ENCODE data around the gene CDK9. TPM values are rescaled to one million over a fixed set of nuclear protein-coding genes. Genes with fewer than 3 reads are reported as not detected.
A peak's percentile ranks its signal among the peaks of the same experiment; 100 is the strongest.

The CDK9 gene
- total and polyA plus RNA-seq, 4 experiments from 2014 or later: 35.4 to 138 (median 95.2) TPM

- Mint-ChIP-seq H3K27ac (peak overlapping the region in 4 of 7 donors; percentile 42 to 73 (median 61)), H3K4me3 (no peak overlapping the region), H3K27me3 (no peaks in the 10 kb centered on the region), H3K4me1 (peaks cover 5 to 36% (median 25%) of the 10 kb centered on the region in 4 donors), H3K9me3 (no peaks in the 10 kb centered on the region), H3K36me3 (peaks cover 38 to 50% of the 10 kb centered on the region in 2 donors)
- DNase-seq: no peak
- intact Hi-C loops (cut with micrococcal nuclease): no loop called here
- H3K4me1 ChIP-seq (ENCODE audit: insufficient read depth, low read length): peaks cover 23% of the 10 kb centered on the region
- H3K27me3 ChIP-seq (ENCODE audit: insufficient read depth, low read length): no peaks in the 10 kb centered on the region
- H3K27ac ChIP-seq (ENCODE audit: low read depth, low read length): no peak overlapping the region
- CTCF ChIA-PET (ENCODE audit: partially characterized antibody): interaction anchor here (1.2 to 3.7 kb wide), 3 partner anchors 56 to 80 kb away, joined by 4 to 45 read pairs (median 4); partner anchors contain the start of gene TOR2A
- POLR2A ChIA-PET (ENCODE audit: partially characterized antibody): interaction anchor here (0.7 to 6.9 kb wide), 2 partner anchors 13 to 1029 kb away, joined by 5 to 54 read pairs; partner anchors contain the start of gene FPGS
- H3K36me3 ChIP-seq (ENCODE audit: insufficient read depth, low read length): peaks cover 56% of the 10 kb centered on the region
- H3K4me3 ChIP-seq (ENCODE audit: low read length in 2 of 2): no peak overlapping the region
- no peaks in the 10 kb centered on the region for H3K9me3 ChIP-seq (ENCODE audit: control insufficient read depth in 1 of 2, low read length in 2 of 2)
Measured at GRCh38 chr9:127790094-127790855, 4.4 kb downstream of the CDK9 start.

- Histone ChIP-seq H3K27ac (ENCODE audit: low read depth, low read length) (no peak overlapping the region), H3K9me3 (ENCODE audit: control insufficient read depth in 1 of 2, low read length in 2 of 2) (no peaks in the 10 kb centered on the region), H3K4me1 (ENCODE audit: insufficient read depth, low read length) (peaks cover 29% of the 10 kb centered on the region), H3K36me3 (ENCODE audit: insufficient read depth, low read length) (peaks cover 56% of the 10 kb centered on the region), H3K4me3 (ENCODE audit: low read length in 2 of 2) (no peak overlapping the region), H3K27me3 (ENCODE audit: insufficient read depth, low read length) (no peaks in the 10 kb centered on the region)
- no peak for DNase-seq
- Mint-ChIP-seq H3K36me3 (peaks cover 38 to 50% of the 10 kb centered on the region in 2 donors), H3K27ac (peak overlapping the region in 1 of 7 donors; percentile 36), H3K4me1 (peaks cover 7 to 40% (median 27%) of the 10 kb centered on the region in 4 donors), H3K27me3 (no peaks in the 10 kb centered on the region), H3K9me3 (no peaks in the 10 kb centered on the region), H3K4me3 (no peak overlapping the region)
- intact Hi-C loops (cut with micrococcal nuclease): no loop called here
- ChIA-PET CTCF (ENCODE audit: partially characterized antibody) (interaction anchor here (1.5 kb wide), 1 partner anchor 79 kb away, joined by 4 read pairs; no protein-coding TSS in a partner anchor), POLR2A (ENCODE audit: partially characterized antibody) (interaction anchor here (0.7 to 6.9 kb wide), 2 partner anchors 12 to 1028 kb away, joined by 5 to 54 read pairs; partner anchors contain the start of gene FPGS)
Measured at GRCh38 chr9:127791085-127791484, 5.3 kb downstream of the CDK9 start.

DNA sequence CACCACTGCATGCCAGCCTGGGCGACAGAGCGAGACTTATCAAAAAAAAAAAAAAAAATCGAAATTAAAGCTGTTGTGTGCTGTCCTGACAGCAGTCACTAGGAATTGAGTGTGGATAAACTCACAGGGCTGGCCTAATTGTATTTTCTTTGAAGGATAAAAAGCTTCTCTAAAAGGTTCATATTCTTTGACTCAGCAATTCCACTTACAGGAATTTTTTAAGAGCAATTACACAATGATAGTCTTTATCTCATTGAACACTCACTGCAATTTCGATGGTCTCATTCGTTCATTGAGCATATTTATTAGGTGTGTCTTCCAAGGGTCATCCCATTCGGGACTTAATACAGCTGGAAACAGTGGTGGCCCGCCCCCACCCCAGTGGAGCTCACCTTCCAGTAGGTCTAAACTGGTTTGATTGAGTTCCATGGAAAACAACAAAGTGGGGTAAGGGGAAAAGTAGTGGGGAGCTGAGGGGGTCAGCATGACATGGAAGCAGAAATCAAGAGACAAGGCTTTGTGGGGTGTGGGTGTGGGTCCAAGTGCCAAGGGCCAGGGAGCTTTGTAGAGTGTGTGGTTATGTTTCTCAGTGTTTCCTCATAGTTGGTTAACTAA is 6.7 kb downstream of the CDK9 start:
- no peaks in the 10 kb centered on the region for H3K27me3 ChIP-seq (ENCODE audit: insufficient read depth, low read length)
- Mint-ChIP-seq H3K36me3 (peaks cover 29 to 40% of the 10 kb centered on the region in 2 donors), H3K9me3 (no peaks in the 10 kb centered on the region), H3K27me3 (no peaks in the 10 kb centered on the region), H3K4me3 (no peak overlapping the region), H3K4me1 (peaks cover 13 to 44% (median 31%) of the 10 kb centered on the region in 4 donors), H3K27ac (peak overlapping the region in 2 of 7 donors; percentile 50 to 63)
- no peaks in the 10 kb centered on the region for H3K9me3 ChIP-seq (ENCODE audit: control insufficient read depth in 1 of 2, low read length in 2 of 2)
- H3K36me3 ChIP-seq (ENCODE audit: insufficient read depth, low read length): peaks cover 50% of the 10 kb centered on the region
- H3K4me1 ChIP-seq (ENCODE audit: insufficient read depth, low read length): peaks cover 33% of the 10 kb centered on the region
- intact Hi-C loops (cut with micrococcal nuclease): no loop called here
- POLR2A ChIA-PET (ENCODE audit: partially characterized antibody): interaction anchor here (0.6 to 6.9 kb wide), 12 partner anchors 11 to 136 kb away, joined by 3 to 54 read pairs (median 4); partner anchors contain the start of genes FPGS and TOR2A
- CTCF ChIA-PET (ENCODE audit: partially characterized antibody): interaction anchor here (0.7 to 2.1 kb wide), 6 partner anchors 34 to 200 kb away, joined by 3 to 13 read pairs (median 4); partner anchors contain the start of gene TOR2A
- H3K4me3 ChIP-seq (ENCODE audit: low read length in 2 of 2): no peak overlapping the region
- DNase-seq: no peak
- H3K27ac ChIP-seq (ENCODE audit: low read depth, low read length): no peak overlapping the region

DNA sequence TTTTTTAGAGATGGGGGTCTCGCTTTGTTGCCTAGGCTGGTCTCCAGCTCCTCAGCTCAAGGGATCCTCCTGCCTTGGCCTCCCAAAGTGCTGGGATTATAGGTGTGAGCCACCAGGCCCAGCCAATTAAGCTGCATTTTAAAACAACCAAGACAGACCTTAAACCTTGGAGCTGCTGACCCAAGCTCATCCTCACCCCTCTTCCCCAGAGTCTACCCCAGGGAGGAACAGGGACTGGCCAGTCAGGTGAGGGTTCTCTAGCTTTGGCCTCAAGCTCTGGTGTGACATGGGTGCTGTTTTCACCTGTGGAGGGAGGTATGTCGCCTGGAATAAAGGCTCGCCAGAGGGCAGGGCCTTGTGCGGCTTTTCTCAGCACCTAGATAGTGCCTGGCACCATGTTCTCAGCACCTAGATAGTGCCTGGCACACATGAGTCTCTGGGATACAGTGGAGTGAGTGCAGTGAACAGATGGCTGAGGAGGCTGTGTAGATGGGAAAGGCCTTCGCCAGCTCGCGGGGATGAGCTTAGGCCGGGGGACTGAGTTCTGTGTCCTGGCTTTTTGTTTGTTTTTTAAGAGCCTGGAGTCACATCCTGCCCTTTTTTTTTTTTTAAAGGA is 7.4 kb downstream of the CDK9 start:
- no peaks in the 10 kb centered on the region for H3K9me3 Mint-ChIP-seq
- ChIA-PET CTCF (ENCODE audit: partially characterized antibody) (interaction anchor here (1.1 to 2.1 kb wide), 4 partner anchors 77 to 201 kb away, joined by 3 to 13 read pairs (median 4); no protein-coding TSS in a partner anchor), POLR2A (ENCODE audit: partially characterized antibody) (interaction anchor here (0.6 to 6.9 kb wide), 9 partner anchors 10 to 135 kb away, joined by 3 to 54 read pairs (median 4); partner anchors contain the start of gene FPGS)
- H3K4me1 Mint-ChIP-seq: peaks cover 13 to 45% (median 32%) of the 10 kb centered on the region in 4 donors
- no peak for DNase-seq
- peak overlapping the region in 5 of 7 donors; percentile 41 to 72 (median 59) for H3K27ac Mint-ChIP-seq
- H3K36me3 Mint-ChIP-seq: peaks cover 25 to 34% of the 10 kb centered on the region in 2 donors
- intact Hi-C loops (cut with micrococcal nuclease): no loop called here
- H3K27me3 Mint-ChIP-seq: no peaks in the 10 kb centered on the region
- H3K27ac ChIP-seq (ENCODE audit: low read depth, low read length): no peak overlapping the region
- no peak overlapping the region for H3K4me3 Mint-ChIP-seq
- H3K36me3 ChIP-seq (ENCODE audit: insufficient read depth, low read length): peaks cover 44% of the 10 kb centered on the region
- H3K4me1 ChIP-seq (ENCODE audit: insufficient read depth, low read length): peaks cover 31% of the 10 kb centered on the region
- no peaks in the 10 kb centered on the region for H3K9me3 ChIP-seq (ENCODE audit: control insufficient read depth in 1 of 2, low read length in 2 of 2)
- H3K27me3 ChIP-seq (ENCODE audit: insufficient read depth, low read length): no peaks in the 10 kb centered on the region
- no peak overlapping the region for H3K4me3 ChIP-seq (ENCODE audit: low read length in 2 of 2)

- ChIA-PET POLR2A (ENCODE audit: partially characterized antibody) (interaction anchor here (0.8 to 6.0 kb wide), 5 partner anchors 7 to 134 kb away, joined by 3 to 45 read pairs (median 7); partner anchors contain the start of genes CDK9 and TOR2A), CTCF (ENCODE audit: partially characterized antibody) (interaction anchor here (2.1 kb wide), 1 partner anchor 76 kb away, joined by 13 read pairs; no protein-coding TSS in a partner anchor)
- no peaks in the 10 kb centered on the region for H3K27me3 ChIP-seq (ENCODE audit: insufficient read depth, low read length)
- H3K4me3 ChIP-seq (ENCODE audit: low read length in 2 of 2): no peak overlapping the region
- Mint-ChIP-seq H3K4me3 (no peak overlapping the region), H3K27ac (no peak overlapping the region), H3K4me1 (peaks cover 13 to 40% (median 32%) of the 10 kb centered on the region in 4 donors), H3K27me3 (no peaks in the 10 kb centered on the region), H3K9me3 (no peaks in the 10 kb centered on the region), H3K36me3 (peaks cover 17 to 25% of the 10 kb centered on the region in 2 donors)
- peaks cover 34% of the 10 kb centered on the region for H3K36me3 ChIP-seq (ENCODE audit: insufficient read depth, low read length)
- intact Hi-C loops (cut with micrococcal nuclease): no loop called here
- H3K27ac ChIP-seq (ENCODE audit: low read depth, low read length): no peak overlapping the region
- peaks cover 23% of the 10 kb centered on the region for H3K4me1 ChIP-seq (ENCODE audit: insufficient read depth, low read length)
- DNase-seq: no peak
- H3K9me3 ChIP-seq (ENCODE audit: control insufficient read depth in 1 of 2, low read length in 2 of 2): no peaks in the 10 kb centered on the region
Measured at GRCh38 chr9:127794001-127794791, 8.4 kb downstream of the CDK9 start.

- Histone ChIP-seq H3K9me3 (ENCODE audit: control insufficient read depth in 1 of 2, low read length in 2 of 2) (no peaks in the 10 kb centered on the region), H3K4me3 (ENCODE audit: low read length in 2 of 2) (no peak overlapping the region), H3K27me3 (ENCODE audit: insufficient read depth, low read length) (no peaks in the 10 kb centered on the region), H3K4me1 (ENCODE audit: insufficient read depth, low read length) (peaks cover 23% of the 10 kb centered on the region), H3K36me3 (ENCODE audit: insufficient read depth, low read length) (peaks cover 13% of the 10 kb centered on the region), H3K27ac (ENCODE audit: low read depth, low read length) (no peak overlapping the region)
- H3K27me3 Mint-ChIP-seq: no peaks in the 10 kb centered on the region
- H3K9me3 Mint-ChIP-seq: no peaks in the 10 kb centered on the region
- peak overlapping the region; percentile 58 to 93 (median 87) for H3K27ac Mint-ChIP-seq
- peak overlapping the region in 6 of 8 donors; percentile 62 to 89 (median 74) for H3K4me3 Mint-ChIP-seq
- intact Hi-C loops (cut with micrococcal nuclease): no loop called here
- H3K4me1 Mint-ChIP-seq: peaks cover 12 to 32% (median 23%) of the 10 kb centered on the region in 4 donors
- DNase-seq: no peak
- ChIA-PET POLR2A (ENCODE audit: partially characterized antibody) (interaction anchor here (0.7 to 6.0 kb wide), 11 partner anchors 10 to 211 kb away, joined by 3 to 45 read pairs (median 3); partner anchors contain the start of genes CDK9 and DPM2), CTCF (ENCODE audit: partially characterized antibody) (interaction anchor here (0.6 to 1.7 kb wide), 3 partner anchors 9 to 203 kb away, joined by 3 to 7 read pairs (median 5); no protein-coding TSS in a partner anchor)
- peaks cover 5 to 10% of the 10 kb centered on the region in 2 donors for H3K36me3 Mint-ChIP-seq
Measured at GRCh38 chr9:127796225-127796813, 10.5 kb downstream of the CDK9 start.
